HCT116 (cell line): ENCODE data around the gene KAT6B. TPM values are rescaled to one million over a fixed set of nuclear protein-coding genes. Genes with fewer than 3 reads are reported as not detected.

ENCODE experiments used
- ATAC-seq: fragments of 200-7000 bp; cut with Tn5 transposase; 2 replicates; pipeline ENCODE4 v1.9.1; 2020; ENCODE audit warnings: mild to moderate bottlenecking, moderate library complexity
- BruUV-seq: library from RNA; stranded (reverse); fragments of 400-500 nt; replicated peaks from 2 replicates; lab custom pipeline; 2021; lab: Mats Ljungman, UMichigan
- CTCF ChIA-PET: fragments of 300-600 bp; sonication (Branson Sonifier 250); formaldehyde crosslinking; loops from one replicate; lab custom pipeline; 2021; ENCODE audit warnings: antibody characterized with exemption; lab: Charles Lee
- POLR2A ChIA-PET: fragments of 300-600, 350-600 bp; sonication (Branson Sonifier 250); formaldehyde crosslinking; loops from one replicate; lab custom pipeline; 2021; ENCODE audit warnings: antibody characterized with exemption; lab: Charles Lee
- RAD21 ChIA-PET, 2 experiments: fragments of 300-600 bp; sonication (Branson Sonifier 250); formaldehyde crosslinking; loops; one replicate each; lab custom pipeline; 2023; ENCODE audit warnings: low total read pairs in 2 of 2; ENCODE audit not compliant: uncharacterized antibody in 2 of 2, unreplicated experiment in 2 of 2, low non-redundant PET in 1 of 2; lab: Charles Lee
- DNase-seq: peaks from one replicate; pipeline ENCODE4 v3.0.0-alpha.2; 2010; ENCODE audit warnings: low read depth, low spot score
- H2AFZ ChIP-seq: fragments of 200-600 bp; shearing (Covaris generic), sonication (generic); 2 replicates; pipeline ENCODE4 v1.6.1; 2017; ENCODE audit warnings: low read depth, mixed run types, mixed read lengths, antibody characterized with exemption, low read length; ENCODE audit not compliant: poor library complexity, severe bottlenecking
- H3K27ac ChIP-seq: 2 replicates; pipeline ENCODE4 v1.5.1; 2012; ENCODE audit warnings: low read depth, low read length
- H3K27me3 ChIP-seq: fragments of 200-600 bp; sonication (generic); 2 replicates; pipeline ENCODE4 v1.6.1; 2016; ENCODE audit warnings: mixed run types, low read length, mixed read lengths; ENCODE audit not compliant: insufficient read depth
- H3K36me3 ChIP-seq, 2 experiments: fragments of 200-500 bp in 1 of 2; fragments of 200-600 bp in 1 of 2; sonication (Bioruptor generic) in 1 of 2; sonication (generic) in 1 of 2; 2 replicates each; pipeline versions ENCODE4 v1.5.1 to v1.6.1; 2014 to 2016; ENCODE audit warnings: low read length in 2 of 2, inconsistent platforms in 1 of 2, mixed read lengths in 1 of 2, mixed run types in 1 of 2; ENCODE audit not compliant: insufficient read depth in 2 of 2, control insufficient read depth in 1 of 2
- H3K4me1 ChIP-seq, 2 experiments: fragments of 200-600 bp in 1 of 2; sonication (generic) in 1 of 2; 2 replicates each; pipeline versions ENCODE4 v1.5.1 to v1.6.1; 2012 to 2017; ENCODE audit warnings: low read length in 2 of 2, inconsistent platforms in 1 of 2, mild to moderate bottlenecking in 1 of 2, mixed read lengths in 1 of 2, mixed run types in 1 of 2, moderate library complexity in 1 of 2; ENCODE audit not compliant: insufficient read depth in 2 of 2, control insufficient read depth in 1 of 2
- H3K4me2 ChIP-seq: fragments of 200-600 bp; sonication (generic); 2 replicates; pipeline ENCODE4 v1.6.1; 2017; ENCODE audit warnings: mixed run types, low read length, mixed read lengths
- H3K4me3 ChIP-seq, 2 experiments: fragments of 200-600 bp in 1 of 2; sonication (generic) in 1 of 2; replicated peaks in 1 of 2; 2 replicates each; pipeline ENCODE4 v1.5.1; 2011 to 2016; ENCODE audit warnings: low read length in 2 of 2, control low read depth in 1 of 2, low read depth in 1 of 2, mild to moderate bottlenecking in 1 of 2, mixed read lengths in 1 of 2, mixed run types in 1 of 2
- H3K79me2 ChIP-seq: fragments of 200-600 bp; sonication (generic); 2 replicates; pipeline ENCODE4 v1.6.1; 2017; ENCODE audit warnings: mild to moderate bottlenecking, mixed run types, low read length, moderate library complexity, mixed read lengths; ENCODE audit not compliant: insufficient read depth
- H3K9ac ChIP-seq: fragments of 200-600 bp; sonication (generic); 2 replicates; pipeline ENCODE4 v1.6.1; 2016; ENCODE audit warnings: low read length, mixed read lengths
- H3K9me2 ChIP-seq: fragments of 200-600 bp; sonication (generic), shearing (Covaris generic); 2 replicates; pipeline ENCODE4 v1.6.1; 2017; ENCODE audit warnings: mixed run types, mild to moderate bottlenecking, moderate library complexity; ENCODE audit not compliant: insufficient read depth
- H3K9me3 ChIP-seq, 2 experiments: fragments of 200-500 bp in 1 of 2; fragments of 200-600 bp in 1 of 2; sonication (Bioruptor generic) in 1 of 2; sonication (generic) in 1 of 2; 2 replicates each; pipeline ENCODE4 v1.6.1; 2014 to 2017; ENCODE audit warnings: low read length in 2 of 2, mixed read lengths in 2 of 2, inconsistent platforms in 1 of 2, low read depth in 1 of 2, mild to moderate bottlenecking in 1 of 2, mixed run types in 1 of 2, moderate library complexity in 1 of 2; ENCODE audit not compliant: control insufficient read depth in 1 of 2, insufficient read depth in 1 of 2
- H4K20me1 ChIP-seq: fragments of 200-600 bp; sonication (generic), shearing (Covaris generic); 2 replicates; pipeline ENCODE4 v1.6.1; 2017; ENCODE audit warnings: mixed run types, mild to moderate bottlenecking, moderate library complexity; ENCODE audit not compliant: insufficient read depth
- CBX3 ChIP-seq: IDR thresholded peaks from 2 replicates; pipeline ENCODE4 v1.6.1; 2012; ENCODE audit warnings: low read depth
- CEBPB ChIP-seq: IDR thresholded peaks from 2 replicates; pipeline ENCODE4 v1.6.1; 2012; ENCODE audit warnings: low read depth
- EGR1 ChIP-seq: IDR thresholded peaks from 2 replicates; pipeline ENCODE4 v1.6.1; 2012; ENCODE audit warnings: low read depth
- ELF1 ChIP-seq: IDR thresholded peaks from 2 replicates; pipeline ENCODE4 v1.6.1; 2012; ENCODE audit warnings: low read depth, borderline replicate concordance
- EZH2 ChIP-seq: fragments of 200-600 bp; sonication (generic); IDR thresholded peaks from 2 replicates; pipeline ENCODE4 v1.6.1; 2017; ENCODE audit warnings: antibody characterized with exemption, mixed run types
- EZH2phosphoT487 ChIP-seq: fragments of 200-600 bp; IDR thresholded peaks from 2 replicates; pipeline ENCODE4 v1.6.1; 2018; ENCODE audit warnings: antibody characterized with exemption, borderline replicate concordance
- FOSL1 ChIP-seq: IDR thresholded peaks from 2 replicates; pipeline ENCODE4 v1.6.1; 2012; ENCODE audit warnings: low read depth
- JUND ChIP-seq: IDR thresholded peaks from 2 replicates; pipeline ENCODE4 v1.6.1; 2012
- POLR2AphosphoS5 ChIP-seq: IDR thresholded peaks from 2 replicates; pipeline ENCODE4 v1.6.1; 2011; ENCODE audit warnings: mild to moderate bottlenecking, low read depth, low read length, moderate library complexity
- RAD21 ChIP-seq: IDR thresholded peaks from 2 replicates; pipeline ENCODE4 v1.6.1; 2012; ENCODE audit warnings: low read depth, mild to moderate bottlenecking
- SIN3A ChIP-seq: IDR thresholded peaks from 2 replicates; pipeline ENCODE4 v1.6.1; 2012; ENCODE audit warnings: low read depth
- SP1 ChIP-seq: IDR thresholded peaks from 2 replicates; pipeline ENCODE4 v1.6.1; 2012; ENCODE audit warnings: low read depth
- SRF ChIP-seq: IDR thresholded peaks from 2 replicates; pipeline ENCODE4 v1.6.1; 2012; ENCODE audit warnings: low read depth
- YY1 ChIP-seq: IDR thresholded peaks from 2 replicates; pipeline ENCODE4 v1.6.1; 2011; ENCODE audit warnings: low read length, low read depth, moderate library complexity, mild to moderate bottlenecking; ENCODE audit not compliant: insufficient replicate concordance; ENCODE audit errors: extremely low read depth
- ZFX ChIP-seq: fragments of 450-650 bp; IDR thresholded peaks from 2 replicates; pipeline ENCODE4 v1.6.1; 2017
- ZNF274 ChIP-seq: fragments of 200-500 bp; sonication (Bioruptor generic); IDR thresholded peaks from 2 replicates; pipeline ENCODE4 v1.6.1; 2014; ENCODE audit warnings: mild to moderate bottlenecking, low read depth, low read length, inconsistent platforms
- intact Hi-C: fragments of 100-400 bp; cut with micrococcal nuclease; formaldehyde crosslinking; loops from 2 replicates; pipeline ENCODE4 v1.10.0; 2022
- total RNA-seq: library from RNA; stranded (reverse); gene quantifications from one replicate; pipeline ENCODE4 v1.2.1, GENCODE V29; 2021; ENCODE audit not compliant: unreplicated experiment
- TF ChIP-seq, protein P1 (sequence below): IDR thresholded peaks from 2 replicates; pipeline ENCODE4 v1.6.1; 2012
- TF ChIP-seq, protein P2 (sequence below): IDR thresholded peaks from 2 replicates; pipeline ENCODE4 v1.6.1; 2012
- TF ChIP-seq, protein P3 (sequence below): IDR thresholded peaks from 2 replicates; pipeline ENCODE4 v1.6.1; 2012; ENCODE audit warnings: low read depth
- TF ChIP-seq, protein P4 (sequence below), 3 experiments: fragments of 200-600 bp in 1 of 3; sonication (generic) in 1 of 3; IDR thresholded peaks in 2 of 3; conservative IDR thresholded peaks in 1 of 3; 2 replicates each; pipeline ENCODE4 v1.5.1; 2012 to 2017; ENCODE audit warnings: low read depth in 2 of 3, low read length in 2 of 3, antibody characterized with exemption in 1 of 3, borderline replicate concordance in 1 of 3, control low read depth in 1 of 3, mild to moderate bottlenecking in 1 of 3, mixed read lengths in 1 of 3, mixed run types in 1 of 3, moderate library complexity in 1 of 3; ENCODE audit not compliant: insufficient read depth in 1 of 3

Gene KAT6B
- total RNA-seq, 1 experiment from 2014 or later: 17.8 TPM

DNA sequence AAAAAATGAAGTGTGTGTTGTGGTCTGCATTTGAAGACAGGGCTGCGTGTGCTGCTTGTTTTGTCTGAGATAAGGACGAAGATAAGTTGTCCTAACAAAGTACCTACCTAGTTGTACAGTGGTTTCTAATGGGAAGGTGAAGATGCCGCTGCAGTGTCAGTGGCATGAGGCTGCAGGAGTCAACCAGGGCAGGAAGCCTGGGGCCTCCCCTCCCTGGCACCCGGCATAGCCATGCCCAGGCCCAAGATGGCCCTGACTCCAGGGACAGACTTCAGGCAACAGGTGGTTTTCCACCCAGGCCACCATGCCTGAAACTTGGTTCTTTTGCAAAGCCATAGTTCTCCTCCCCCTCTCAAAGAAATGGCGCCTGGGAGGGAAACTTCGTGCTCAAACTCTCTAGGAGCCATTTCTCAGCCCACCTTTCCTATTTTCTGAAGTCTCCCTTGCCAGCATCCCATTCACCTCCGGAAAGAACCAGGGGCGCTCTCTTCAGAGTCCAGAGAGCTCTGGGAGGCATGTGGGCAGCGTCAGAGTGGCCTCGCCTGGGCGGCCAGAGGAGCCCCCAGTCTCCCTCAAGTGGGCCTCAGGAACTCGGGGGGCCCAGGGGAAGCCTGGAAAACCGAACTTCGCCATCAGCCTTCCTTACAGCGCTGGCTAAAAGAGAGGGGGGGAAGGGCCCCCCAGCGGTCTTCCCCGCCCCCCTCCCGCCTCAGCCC is 2.1 kb upstream of the KAT6B start:
- H3K36me3 ChIP-seq: no peaks in the 10 kb centered on the region
- peak overlapping the region; percentile 93 for H3K4me2 ChIP-seq
- H3K9me2 ChIP-seq: no peaks in the 10 kb centered on the region
- TSS peak; percentile 52 for BruUV-seq
- no peak overlapping the region for H2AFZ ChIP-seq
- TF ChIP-seq EGR1: no peak
- TF ChIP-seq, protein P1, sequence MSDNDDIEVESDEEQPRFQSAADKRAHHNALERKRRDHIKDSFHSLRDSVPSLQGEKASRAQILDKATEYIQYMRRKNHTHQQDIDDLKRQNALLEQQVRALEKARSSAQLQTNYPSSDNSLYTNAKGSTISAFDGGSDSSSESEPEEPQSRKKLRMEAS: no peak
- no peak for TF ChIP-seq YY1
- no peak for TF ChIP-seq FOSL1
- TF ChIP-seq EZH2phosphoT487: no peak
- TF ChIP-seq RAD21: no peak
- TF ChIP-seq ZNF274: no peak
- no peak for TF ChIP-seq SRF
- no peak for TF ChIP-seq CEBPB
- TF ChIP-seq JUND: no peak
- TF ChIP-seq, protein P2, sequence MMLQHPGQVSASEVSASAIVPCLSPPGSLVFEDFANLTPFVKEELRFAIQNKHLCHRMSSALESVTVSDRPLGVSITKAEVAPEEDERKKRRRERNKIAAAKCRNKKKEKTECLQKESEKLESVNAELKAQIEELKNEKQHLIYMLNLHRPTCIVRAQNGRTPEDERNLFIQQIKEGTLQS: no peak
- TF ChIP-seq SIN3A: no peak
- TF ChIP-seq EZH2: no peak
- no peak for TF ChIP-seq ELF1
- TF ChIP-seq, protein P3, sequence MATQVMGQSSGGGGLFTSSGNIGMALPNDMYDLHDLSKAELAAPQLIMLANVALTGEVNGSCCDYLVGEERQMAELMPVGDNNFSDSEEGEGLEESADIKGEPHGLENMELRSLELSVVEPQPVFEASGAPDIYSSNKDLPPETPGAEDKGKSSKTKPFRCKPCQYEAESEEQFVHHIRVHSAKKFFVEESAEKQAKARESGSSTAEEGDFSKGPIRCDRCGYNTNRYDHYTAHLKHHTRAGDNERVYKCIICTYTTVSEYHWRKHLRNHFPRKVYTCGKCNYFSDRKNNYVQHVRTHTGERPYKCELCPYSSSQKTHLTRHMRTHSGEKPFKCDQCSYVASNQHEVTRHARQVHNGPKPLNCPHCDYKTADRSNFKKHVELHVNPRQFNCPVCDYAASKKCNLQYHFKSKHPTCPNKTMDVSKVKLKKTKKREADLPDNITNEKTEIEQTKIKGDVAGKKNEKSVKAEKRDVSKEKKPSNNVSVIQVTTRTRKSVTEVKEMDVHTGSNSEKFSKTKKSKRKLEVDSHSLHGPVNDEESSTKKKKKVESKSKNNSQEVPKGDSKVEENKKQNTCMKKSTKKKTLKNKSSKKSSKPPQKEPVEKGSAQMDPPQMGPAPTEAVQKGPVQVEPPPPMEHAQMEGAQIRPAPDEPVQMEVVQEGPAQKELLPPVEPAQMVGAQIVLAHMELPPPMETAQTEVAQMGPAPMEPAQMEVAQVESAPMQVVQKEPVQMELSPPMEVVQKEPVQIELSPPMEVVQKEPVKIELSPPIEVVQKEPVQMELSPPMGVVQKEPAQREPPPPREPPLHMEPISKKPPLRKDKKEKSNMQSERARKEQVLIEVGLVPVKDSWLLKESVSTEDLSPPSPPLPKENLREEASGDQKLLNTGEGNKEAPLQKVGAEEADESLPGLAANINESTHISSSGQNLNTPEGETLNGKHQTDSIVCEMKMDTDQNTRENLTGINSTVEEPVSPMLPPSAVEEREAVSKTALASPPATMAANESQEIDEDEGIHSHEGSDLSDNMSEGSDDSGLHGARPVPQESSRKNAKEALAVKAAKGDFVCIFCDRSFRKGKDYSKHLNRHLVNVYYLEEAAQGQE: no peak
- no peak for TF ChIP-seq ZFX
- no peak for TF ChIP-seq CBX3
- no peak for TF ChIP-seq POLR2AphosphoS5
- TF ChIP-seq, protein P4, sequence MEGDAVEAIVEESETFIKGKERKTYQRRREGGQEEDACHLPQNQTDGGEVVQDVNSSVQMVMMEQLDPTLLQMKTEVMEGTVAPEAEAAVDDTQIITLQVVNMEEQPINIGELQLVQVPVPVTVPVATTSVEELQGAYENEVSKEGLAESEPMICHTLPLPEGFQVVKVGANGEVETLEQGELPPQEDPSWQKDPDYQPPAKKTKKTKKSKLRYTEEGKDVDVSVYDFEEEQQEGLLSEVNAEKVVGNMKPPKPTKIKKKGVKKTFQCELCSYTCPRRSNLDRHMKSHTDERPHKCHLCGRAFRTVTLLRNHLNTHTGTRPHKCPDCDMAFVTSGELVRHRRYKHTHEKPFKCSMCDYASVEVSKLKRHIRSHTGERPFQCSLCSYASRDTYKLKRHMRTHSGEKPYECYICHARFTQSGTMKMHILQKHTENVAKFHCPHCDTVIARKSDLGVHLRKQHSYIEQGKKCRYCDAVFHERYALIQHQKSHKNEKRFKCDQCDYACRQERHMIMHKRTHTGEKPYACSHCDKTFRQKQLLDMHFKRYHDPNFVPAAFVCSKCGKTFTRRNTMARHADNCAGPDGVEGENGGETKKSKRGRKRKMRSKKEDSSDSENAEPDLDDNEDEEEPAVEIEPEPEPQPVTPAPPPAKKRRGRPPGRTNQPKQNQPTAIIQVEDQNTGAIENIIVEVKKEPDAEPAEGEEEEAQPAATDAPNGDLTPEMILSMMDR (IDR thresholded peaks at IDR 0.05 in 2 of 3, conservative IDR thresholded peaks at IDR 0.05 in 1 of 3; ENCODE audit: borderline replicate concordance in 1 of 3, insufficient read depth in 1 of 3, low read depth in 2 of 3, low read length in 2 of 3): no peak
- no peak for TF ChIP-seq SP1
- intact Hi-C loops: no loop called here
- DNase-seq (no peak), ATAC-seq (no peak)
- H3K9ac ChIP-seq: peak overlapping the region; percentile 79; the same call in 1 of the 2 replicates
- no peaks in the 10 kb centered on the region for H3K9me3 ChIP-seq
- ChIA-PET CTCF (no interaction called here), POLR2A (no interaction called here), RAD21 (interaction anchor here in 1 of 2 experiments (0.7 kb wide), 1 partner anchor 252 kb away, joined by 5 read pairs; no protein-coding TSS in a partner anchor)
- peak overlapping the region; percentile 70 to 80 for H3K4me3 ChIP-seq
- H4K20me1 ChIP-seq: no peaks in the 10 kb centered on the region
- peaks cover 14% of the 10 kb centered on the region for H3K79me2 ChIP-seq
- no peaks in the 10 kb centered on the region for H3K27me3 ChIP-seq
- peak overlapping the region; percentile 91; the same call in 1 of the 2 replicates for H3K27ac ChIP-seq
- H3K4me1 ChIP-seq: peaks cover 15 to 22% of the 10 kb centered on the region in 2 experiments
